NCI-H748 treated with DMSO at 0.1 percent for 48 hours (cell line): ENCODE data around the gene ADD1.
"Not testable (repeated sequence)": the region's sequence is repeated elsewhere in the genome, so short reads cannot be mapped to it uniquely, and the experiment has no call there.

Source experiments
- DNase-seq: peaks from one replicate; lab custom pipeline; 2025; lab: John Stamatoyannopoulos, UW

ADD1 gene

GRCh38 chr4:2886161-2886560, 42.5 kb downstream of the ADD1 start:
- DNase-seq, result no peak

DNA sequence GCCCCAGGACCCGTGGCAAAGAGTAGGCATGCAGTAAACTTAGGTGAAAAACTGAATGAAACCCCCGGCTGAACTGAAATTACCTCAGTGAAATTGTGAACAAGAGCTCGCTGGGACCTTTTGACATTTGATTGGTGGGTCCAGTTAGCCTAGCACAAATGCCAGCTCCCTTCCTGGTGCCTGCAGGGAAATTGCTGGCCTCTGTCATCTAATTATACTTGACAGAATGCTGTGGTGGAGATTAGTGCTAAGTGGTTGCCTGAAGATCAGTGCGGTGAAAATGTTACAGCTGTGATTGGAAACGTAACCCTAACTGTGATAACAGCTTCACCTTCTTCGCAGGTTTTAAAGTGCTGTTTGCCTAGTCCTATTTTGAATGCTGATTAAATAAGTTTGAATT, 43.0 kb downstream of the ADD1 start:
- no peak for DNase-seq

DNA sequence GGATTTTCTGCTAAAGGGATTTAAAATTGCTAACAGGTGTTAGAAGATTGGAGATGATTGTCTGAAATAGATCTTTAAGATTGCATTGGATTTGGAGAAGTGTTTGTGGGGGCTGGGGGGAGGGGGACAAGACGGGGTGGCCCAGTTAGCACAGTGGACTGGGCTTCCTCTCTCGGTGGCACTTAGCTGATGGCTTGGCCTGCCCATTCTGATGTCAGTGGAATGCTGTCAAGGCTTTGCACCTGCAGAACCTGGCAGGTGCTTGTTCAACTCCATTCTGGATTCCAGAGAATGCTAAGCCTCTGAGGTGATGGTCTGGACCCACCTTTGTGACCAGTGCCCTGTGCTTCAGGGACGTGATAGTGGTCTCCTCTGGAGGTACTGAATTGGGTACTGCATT, 43.7 kb downstream of the ADD1 start:
- no peak for DNase-seq

DNA sequence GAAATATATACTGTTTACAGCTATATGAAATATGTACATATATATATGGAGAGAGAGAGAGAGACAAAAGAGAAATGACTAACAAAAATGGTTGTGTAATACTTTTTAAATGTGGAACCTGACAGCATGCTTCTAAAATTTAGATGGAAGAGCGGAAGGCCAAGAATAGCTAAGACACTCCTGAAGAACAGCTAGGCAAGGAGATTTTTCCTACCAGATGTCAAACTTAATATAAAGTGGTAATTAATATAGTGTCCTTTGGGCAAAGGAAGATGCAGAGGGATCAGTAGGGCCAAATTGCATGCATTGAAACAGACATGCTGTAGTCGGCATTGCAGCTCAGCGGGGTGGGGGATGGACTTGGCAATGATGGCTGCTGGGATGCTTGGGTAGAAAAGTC, 45.2 kb downstream of the ADD1 start:
- no peak for DNase-seq

GRCh38 chr4:2891294-2891693, 47.6 kb downstream of the ADD1 start:
- DNase-seq, result no peak

GRCh38 chr4:2893772-2894171, 50.1 kb downstream of the ADD1 start:
- DNase-seq, result no peak

DNA sequence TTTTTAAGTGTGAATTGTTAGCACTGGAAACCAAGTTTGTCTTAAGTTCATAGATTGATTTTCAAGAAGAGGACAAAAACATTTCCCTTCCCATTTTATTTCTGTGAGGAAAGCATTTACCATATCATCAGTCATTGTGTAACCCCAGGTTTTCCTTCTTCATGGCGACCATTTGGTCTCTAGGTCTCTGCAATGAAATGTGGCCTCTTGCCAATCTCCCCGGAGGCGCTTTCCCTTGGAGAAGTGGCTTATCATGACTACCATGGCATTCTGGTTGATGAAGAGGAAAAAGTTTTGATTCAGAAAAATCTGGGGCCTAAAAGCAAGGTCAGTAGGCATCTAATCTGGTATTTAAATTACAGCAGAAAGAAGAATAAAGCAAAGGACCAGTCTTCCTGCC, 54.4 kb downstream of the ADD1 start:
- no peak for DNase-seq

DNA sequence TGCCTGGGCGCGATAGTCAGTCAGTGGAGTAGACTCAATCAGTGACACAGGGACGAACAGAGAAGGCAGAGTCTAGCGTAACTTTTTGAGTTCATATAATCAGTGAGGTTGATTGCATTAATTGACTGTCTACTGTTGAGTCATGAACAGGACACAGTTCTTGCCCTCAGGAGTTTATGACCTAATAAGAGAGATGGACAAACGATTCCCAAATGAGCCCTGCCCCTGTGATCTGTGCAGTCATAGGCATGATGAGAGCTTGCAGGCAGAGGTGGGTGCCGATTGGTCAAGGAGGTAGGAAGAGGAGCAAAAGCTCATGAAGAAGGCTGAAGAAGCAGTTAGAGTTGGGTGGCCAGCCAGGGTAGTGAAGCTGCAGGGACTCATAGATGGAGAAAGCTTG, 57.1 kb downstream of the ADD1 start:
- no peak for DNase-seq

GRCh38 chr4:2901186-2901585, 57.5 kb downstream of the ADD1 start:
- DNase-seq, result no peak

GRCh38 chr4:2902126-2902525, 58.5 kb downstream of the ADD1 start:
- no peak for DNase-seq

DNA sequence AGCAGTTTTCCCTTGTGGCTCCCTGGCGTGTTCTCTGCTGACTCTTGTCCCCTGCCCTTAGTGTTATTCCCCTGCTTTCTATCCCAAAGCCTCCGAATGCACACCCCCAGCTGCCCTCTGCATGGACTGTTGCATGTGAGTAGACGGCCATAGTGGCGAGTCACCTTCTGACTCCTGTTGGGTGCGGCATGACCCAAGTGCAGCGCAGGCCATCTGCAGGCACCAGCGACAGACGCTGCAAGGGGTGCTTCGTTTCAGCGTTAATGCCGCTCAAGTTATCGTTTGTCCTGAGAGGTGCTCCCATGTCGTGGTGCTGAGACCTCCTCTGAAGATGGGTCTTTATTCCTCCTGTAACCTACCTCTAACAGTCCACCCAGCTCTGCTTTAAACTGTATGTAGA, 61.9 kb downstream of the ADD1 start:
- DNase-seq, result no peak

GRCh38 chr4:2906218-2906617, 62.6 kb downstream of the ADD1 start:
- no peak for DNase-seq

DNA sequence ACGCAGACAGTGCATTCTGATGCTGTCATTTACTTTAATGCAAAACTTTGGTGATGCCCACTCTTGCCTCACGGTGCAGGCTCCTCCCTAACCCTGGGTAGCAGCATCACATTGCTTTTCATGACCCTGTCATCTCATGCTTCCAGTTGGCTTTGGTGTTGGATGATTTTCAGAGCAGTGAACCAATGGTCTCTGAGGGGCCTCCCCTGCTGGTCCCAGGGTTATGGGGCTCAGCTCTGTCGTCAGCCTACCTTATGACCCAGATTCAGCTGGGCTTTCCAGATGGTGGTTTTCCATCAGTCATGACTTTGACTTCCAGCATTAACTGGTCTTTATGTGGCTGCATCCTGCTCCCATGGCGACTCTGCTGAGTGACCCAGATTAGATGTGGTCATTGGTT, 63.6 kb downstream of the ADD1 start:
- DNase-seq, result no peak

DNA sequence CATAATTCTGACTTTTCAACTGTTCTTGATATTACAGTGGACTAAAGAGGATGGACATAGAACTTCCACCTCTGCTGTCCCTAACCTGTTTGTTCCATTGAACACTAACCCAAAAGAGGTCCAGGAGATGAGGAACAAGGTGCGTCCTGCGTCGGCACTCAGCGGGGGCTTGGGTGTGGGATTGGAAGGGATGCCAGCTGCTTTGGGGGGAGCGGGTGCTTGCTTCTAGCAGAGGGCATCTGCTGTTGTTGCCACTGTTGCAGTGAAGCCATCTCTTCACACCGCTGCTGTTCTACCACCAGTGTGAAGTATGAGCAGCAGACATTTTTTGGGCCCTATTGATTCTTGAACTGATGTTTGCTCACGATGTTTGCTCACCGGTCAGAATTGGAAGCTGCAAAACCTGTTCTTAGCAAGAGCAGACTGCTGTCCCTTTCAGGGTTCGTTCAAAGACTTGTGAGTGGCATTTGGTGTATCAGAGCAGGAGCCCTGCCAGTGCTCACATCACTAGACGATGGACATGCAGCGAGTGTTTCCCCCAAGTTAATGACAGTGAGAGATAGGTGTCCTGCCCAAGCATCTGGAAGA, 64.2 kb downstream of the ADD1 start:
- peak; percentile 0 for DNase-seq

- DNase-seq, result no peak
These were observed 65.0 kb downstream of the ADD1 start for GRCh38 chr4:2908686-2909085.

DNA sequence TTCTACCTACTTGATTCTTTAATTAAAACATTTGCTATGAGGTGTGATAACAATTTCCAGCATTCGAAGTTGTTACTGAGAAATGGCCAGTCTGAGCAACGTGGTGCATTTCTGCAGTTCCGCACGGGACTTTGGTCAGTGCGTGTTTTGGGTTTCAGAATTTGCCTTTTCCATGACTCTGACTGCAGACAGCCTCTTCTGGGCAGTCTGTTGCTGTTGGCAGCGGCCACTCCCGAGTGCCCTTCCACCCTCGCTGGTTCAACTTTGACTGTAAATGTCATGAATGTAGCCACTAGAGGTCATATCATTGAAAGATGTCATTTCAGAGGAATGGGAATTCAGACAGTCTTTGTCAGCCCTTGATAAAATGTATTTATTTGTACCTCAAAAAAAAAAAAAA, 65.9 kb downstream of the ADD1 start:
- DNase-seq, result no peak

DNA sequence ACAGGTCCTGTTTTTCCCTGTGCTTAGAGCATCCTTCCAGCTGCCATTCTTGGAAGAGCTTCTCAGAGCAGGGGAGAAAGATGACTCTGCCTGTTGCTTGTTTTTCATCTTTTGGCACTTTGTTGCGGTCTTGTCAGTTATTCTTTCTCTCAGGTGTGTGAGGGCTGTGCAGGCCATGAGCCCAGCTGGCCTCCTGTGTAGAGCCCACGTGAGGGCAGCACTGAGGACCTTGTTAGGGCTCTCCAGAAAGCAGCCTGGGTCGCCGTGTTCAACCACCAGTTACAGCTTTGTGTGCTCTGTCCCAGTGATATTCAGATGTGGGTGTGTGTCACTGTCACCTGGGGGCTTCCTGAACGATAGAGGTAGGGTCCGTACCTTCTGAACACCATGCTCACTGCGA, 66.8 kb downstream of the ADD1 start:
- no peak for DNase-seq

- DNase-seq, result no peak
These were observed 68.2 kb downstream of the ADD1 start for GRCh38 chr4:2911868-2912267.

DNA sequence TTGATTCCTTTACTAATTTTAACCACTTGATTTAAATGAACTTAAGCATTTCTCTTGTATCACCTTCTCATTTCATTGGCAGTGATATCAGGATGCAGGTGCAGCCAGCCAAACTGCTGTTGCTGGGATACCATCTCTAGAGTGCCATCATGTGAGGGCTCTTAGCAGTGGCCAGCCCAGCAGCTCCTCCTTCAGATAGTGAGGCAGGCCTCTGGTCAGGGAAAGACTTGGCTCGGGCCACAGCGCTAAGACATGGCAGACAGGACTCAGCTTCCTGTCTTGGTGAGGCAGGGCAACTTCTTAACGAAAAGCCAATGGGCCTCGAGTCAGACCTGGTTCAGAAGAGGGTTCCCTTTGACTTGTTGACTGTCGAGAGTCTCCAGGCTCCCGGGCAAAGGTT, 69.5 kb downstream of the ADD1 start:
- DNase-seq, result no peak

DNA sequence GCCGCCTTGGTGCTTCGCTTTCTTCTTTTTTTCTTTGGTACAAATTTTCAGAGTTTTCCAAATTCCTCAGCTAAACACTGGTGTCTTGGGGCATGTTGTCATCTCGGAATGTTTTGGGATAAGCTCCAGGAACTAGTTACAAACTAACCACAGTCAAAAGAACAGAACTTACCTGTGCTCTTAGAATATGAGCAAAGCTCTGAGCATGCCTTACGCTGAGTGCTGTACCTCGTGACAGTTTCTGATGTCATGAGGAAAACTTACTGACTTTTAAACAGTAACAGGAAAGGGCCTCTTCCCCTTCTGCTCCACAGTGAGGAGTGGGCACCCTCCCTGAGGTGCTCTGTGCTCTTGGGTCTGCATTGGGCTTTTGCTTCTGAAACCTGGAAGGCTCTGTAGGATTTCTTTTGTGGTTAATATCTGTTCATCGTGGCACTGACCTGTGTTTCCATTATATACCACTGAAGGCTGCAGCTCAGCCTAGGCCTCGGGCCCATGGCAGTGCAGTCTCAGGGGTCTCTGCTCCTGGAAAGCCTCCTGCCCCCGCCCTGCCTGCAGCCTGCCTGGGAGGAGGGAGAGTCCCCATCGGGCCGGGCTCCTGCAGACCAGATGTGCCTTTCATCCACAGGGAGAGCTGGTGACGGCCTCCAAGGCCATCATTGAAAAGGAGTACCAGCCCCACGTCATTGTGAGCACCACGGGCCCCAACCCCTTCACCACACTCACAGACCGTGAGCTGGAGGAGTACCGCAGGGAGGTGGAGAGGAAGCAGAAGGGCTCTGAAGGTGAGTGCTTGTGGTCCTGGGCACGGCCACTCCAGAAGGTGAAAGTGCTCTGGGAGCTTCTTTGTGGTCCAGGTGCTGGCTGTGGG, 70.8 kb downstream of the ADD1 start:
- DNase-seq, result no peak

DNA sequence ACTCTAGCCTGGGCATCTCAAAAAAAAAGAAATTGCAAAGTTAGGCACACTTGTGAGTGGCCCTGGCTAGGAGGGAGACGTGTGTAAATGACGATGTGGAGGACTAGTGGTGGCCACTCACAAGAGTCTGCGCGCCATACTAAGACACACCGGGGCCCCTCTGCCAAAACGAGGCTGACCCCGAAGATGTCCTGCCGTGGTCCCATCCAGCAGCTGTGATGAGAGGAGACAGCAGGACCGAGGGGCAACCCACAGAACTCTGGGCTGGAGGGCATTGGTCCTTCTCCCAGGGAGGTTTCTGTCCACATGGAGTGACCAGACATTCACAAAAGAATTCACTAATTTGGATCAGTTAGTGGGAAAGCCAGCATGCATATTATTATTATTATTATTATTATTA, 72.1 kb downstream of the ADD1 start:
- no peak for DNase-seq

DNA sequence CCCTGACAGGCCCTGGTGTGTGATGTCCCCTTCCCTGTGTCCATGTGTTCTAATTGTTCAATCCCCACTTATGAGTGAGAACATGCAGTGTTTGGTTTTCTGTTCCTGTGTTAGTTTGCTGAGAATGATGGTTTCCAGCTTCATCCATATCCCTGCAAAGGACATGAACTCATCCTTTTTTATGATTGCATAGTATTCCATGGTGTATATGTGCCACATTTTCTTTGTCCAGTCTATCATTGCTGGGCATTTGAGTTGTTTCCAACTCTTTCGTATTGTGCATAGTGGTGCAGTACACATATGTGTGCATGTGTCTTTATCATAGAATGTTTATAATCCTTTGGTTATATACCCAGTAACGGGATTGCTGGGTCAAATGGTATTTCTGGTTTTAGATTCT, 73.1 kb downstream of the ADD1 start:
- not testable (repeated sequence) for DNase-seq

- DNase-seq, result not testable (repeated sequence)
These were observed 74.7 kb downstream of the ADD1 start for GRCh38 chr4:2918300-2918699.

- not testable (repeated sequence) for DNase-seq
These were observed 75.1 kb downstream of the ADD1 start for GRCh38 chr4:2918714-2919113.
